WTC11 (cell line): ENCODE data around the gene PDZRN4.

ENCODE experiments used
- CTCF ChIP-seq: fragments of 200-600 bp; IDR thresholded peaks from 2 replicates; pipeline ENCODE4 v1.8.0; 2022; ENCODE audit warnings: antibody characterized with exemption
- ELF4 ChIP-seq: sonication (generic); formaldehyde crosslinking; IDR thresholded peaks from 2 replicates; pipeline ENCODE4 v1.8.1; 2022; ENCODE audit warnings: low read depth, mild to moderate bottlenecking, moderate library complexity, missing genetic modification reagents
- ERG ChIP-seq: fragments of 250-450 bp; sonication (Bioruptor Pico); IDR thresholded peaks from 2 replicates; pipeline ENCODE4 v1.8.0; 2021; ENCODE audit warnings: mild to moderate bottlenecking
- ESRRA ChIP-seq: sonication (generic); formaldehyde crosslinking; IDR thresholded peaks from 2 replicates; pipeline ENCODE4 v1.8.1; 2022; ENCODE audit warnings: mild to moderate bottlenecking, missing genetic modification reagents, borderline replicate concordance
- FOXJ3 ChIP-seq: sonication (generic); formaldehyde crosslinking; IDR thresholded peaks from 2 replicates; pipeline ENCODE4 v1.9.0; 2021; ENCODE audit warnings: missing genetic modification reagents, mild to moderate bottlenecking, borderline replicate concordance
- HMGXB4 ChIP-seq: sonication (generic); formaldehyde crosslinking; IDR thresholded peaks from 2 replicates; pipeline ENCODE4 v1.8.1; 2023; ENCODE audit warnings: mild to moderate bottlenecking, moderate library complexity, missing genetic modification reagents
- RELA ChIP-seq: sonication (generic); formaldehyde crosslinking; IDR thresholded peaks from 2 replicates; pipeline ENCODE4 v1.8.1; 2022; ENCODE audit warnings: missing genetic modification reagents, mild to moderate bottlenecking, borderline replicate concordance
- SP1 ChIP-seq: sonication (generic); formaldehyde crosslinking; conservative IDR thresholded peaks from 2 replicates; pipeline ENCODE4 v1.8.1; 2022; ENCODE audit warnings: missing genetic modification reagents
- ZBTB21 ChIP-seq: sonication (generic); formaldehyde crosslinking; IDR thresholded peaks from 2 replicates; pipeline ENCODE4 v1.8.1; 2023; ENCODE audit warnings: mild to moderate bottlenecking, missing genetic modification reagents, borderline replicate concordance
- ZNF232 ChIP-seq: sonication (generic); formaldehyde crosslinking; IDR thresholded peaks from 2 replicates; pipeline ENCODE4 v1.8.0; 2022; ENCODE audit warnings: mild to moderate bottlenecking, missing genetic modification reagents
- TF ChIP-seq, protein P1 (sequence below): sonication (generic); formaldehyde crosslinking; IDR thresholded peaks from 2 replicates; pipeline ENCODE4 v1.8.1; 2022; ENCODE audit warnings: mild to moderate bottlenecking, moderate library complexity, missing genetic modification reagents
- TF ChIP-seq, protein P2 (sequence below): sonication (generic); formaldehyde crosslinking; IDR thresholded peaks from 2 replicates; pipeline ENCODE4 v1.8.0; 2022; ENCODE audit warnings: mild to moderate bottlenecking, missing genetic modification reagents
- TF ChIP-seq, protein P3 (sequence below): sonication (generic); formaldehyde crosslinking; IDR thresholded peaks from 2 replicates; pipeline ENCODE4 v1.8.0; 2022; ENCODE audit warnings: mild to moderate bottlenecking, missing genetic modification reagents

GRCh38 chr12:41585784-41586183, 397.7 kb downstream of the PDZRN4 start:
- TF ChIP-seq HMGXB4 (CRISPR knock-in tag): no peak
- no peak for TF ChIP-seq ERG (CRISPR knock-in tag)
- no peak for TF ChIP-seq ELF4 (CRISPR knock-in tag)
- TF ChIP-seq FOXJ3 (CRISPR knock-in tag): no peak
- TF ChIP-seq CTCF: no peak
- TF ChIP-seq, protein P1, sequence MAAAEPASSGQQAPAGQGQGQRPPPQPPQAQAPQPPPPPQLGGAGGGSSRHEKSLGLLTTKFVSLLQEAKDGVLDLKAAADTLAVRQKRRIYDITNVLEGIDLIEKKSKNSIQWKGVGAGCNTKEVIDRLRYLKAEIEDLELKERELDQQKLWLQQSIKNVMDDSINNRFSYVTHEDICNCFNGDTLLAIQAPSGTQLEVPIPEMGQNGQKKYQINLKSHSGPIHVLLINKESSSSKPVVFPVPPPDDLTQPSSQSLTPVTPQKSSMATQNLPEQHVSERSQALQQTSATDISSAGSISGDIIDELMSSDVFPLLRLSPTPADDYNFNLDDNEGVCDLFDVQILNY: no peak
- no peak for TF ChIP-seq ZBTB21 (CRISPR knock-in tag)
- TF ChIP-seq ZNF232: no peak
- TF ChIP-seq, protein P2, sequence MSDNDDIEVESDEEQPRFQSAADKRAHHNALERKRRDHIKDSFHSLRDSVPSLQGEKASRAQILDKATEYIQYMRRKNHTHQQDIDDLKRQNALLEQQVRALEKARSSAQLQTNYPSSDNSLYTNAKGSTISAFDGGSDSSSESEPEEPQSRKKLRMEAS (CRISPR knock-in tag): no peak
- TF ChIP-seq ESRRA (CRISPR knock-in tag): no peak
- no peak for TF ChIP-seq RELA
- no peak for TF ChIP-seq SP1 (CRISPR knock-in tag)
- TF ChIP-seq, protein P3, sequence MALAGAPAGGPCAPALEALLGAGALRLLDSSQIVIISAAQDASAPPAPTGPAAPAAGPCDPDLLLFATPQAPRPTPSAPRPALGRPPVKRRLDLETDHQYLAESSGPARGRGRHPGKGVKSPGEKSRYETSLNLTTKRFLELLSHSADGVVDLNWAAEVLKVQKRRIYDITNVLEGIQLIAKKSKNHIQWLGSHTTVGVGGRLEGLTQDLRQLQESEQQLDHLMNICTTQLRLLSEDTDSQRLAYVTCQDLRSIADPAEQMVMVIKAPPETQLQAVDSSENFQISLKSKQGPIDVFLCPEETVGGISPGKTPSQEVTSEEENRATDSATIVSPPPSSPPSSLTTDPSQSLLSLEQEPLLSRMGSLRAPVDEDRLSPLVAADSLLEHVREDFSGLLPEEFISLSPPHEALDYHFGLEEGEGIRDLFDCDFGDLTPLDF (CRISPR knock-in tag): no peak
